ENCODE data around the gene SPATA9.
"Not testable (repeated sequence)": the region's sequence is repeated elsewhere in the genome, so short reads cannot be mapped to it uniquely, and the experiment has no call there.

GRCh38 chr5:95707534-95708188, 24.9 kb upstream of the SPATA9 start:
- not testable (repeated sequence) for TF ChIP-seq CTCF (conservative IDR thresholded peaks at IDR 0.05); ZFX (IDR thresholded peaks at IDR 0.05)
